GM12878 (cell line): ENCODE results near the gene CDC16. TPM values are rescaled to one million over a fixed set of nuclear protein-coding genes. Genes with fewer than 3 reads are reported as not detected.

ENCODE experiments used
- ATAC-seq: fragments of 200-7000 bp; cut with Tn5 transposase; 3 replicates; pipeline ENCODE4 v1.9.1; 2020; ENCODE audit warnings: mild to moderate bottlenecking, moderate library complexity
- BruUV-seq: library from RNA; stranded (reverse); fragments of 400-500 nt; replicated peaks from 2 replicates; lab custom pipeline; 2021; lab: Mats Ljungman, UMichigan
- CTCF ChIA-PET: fragments of 300-600 bp; sonication (Branson Sonifier 250); formaldehyde crosslinking; extraction: SDS; loops from one replicate; lab custom pipeline; 2021; ENCODE audit warnings: inconsistent platforms; lab: Yijun Ruan, JAX
- POLR2A ChIA-PET: fragments of 350-600 bp; formaldehyde crosslinking; extraction: SDS; loops from one replicate; lab custom pipeline; 2021; ENCODE audit warnings: inconsistent platforms; lab: Charles Lee
- RAD21 ChIA-PET: fragments of 300-600 bp; sonication (Branson Sonifier 250); formaldehyde crosslinking; loops from one replicate; lab custom pipeline; 2023; ENCODE audit warnings: antibody characterized with exemption; ENCODE audit not compliant: unreplicated experiment; lab: Charles Lee
- SMC1A ChIA-PET: fragments of 300-600 bp; sonication (Branson Sonifier 250); formaldehyde crosslinking; loops from one replicate; lab custom pipeline; 2023; ENCODE audit not compliant: unreplicated experiment, uncharacterized antibody; lab: Charles Lee
- DNase-seq: peaks from one replicate; pipeline ENCODE4 v3.0.0-alpha.2; 2011; ENCODE audit warnings: low read depth, low spot score
- FAIRE-seq: peaks from 3 replicates; lab custom pipeline; 2011; peaks lifted over from hg19 to GRCh38; lab: Jason Lieb, UNC
- H2AFZ ChIP-seq: 2 replicates; pipeline ENCODE4 v1.6.0; 2011; ENCODE audit warnings: low read depth, low read length, control low read depth; ENCODE audit not compliant: control insufficient read depth
- H3K27ac ChIP-seq: 2 replicates; pipeline ENCODE4 v1.5.1; 2011; ENCODE audit warnings: control low read depth; ENCODE audit not compliant: control insufficient read depth, insufficient read depth
- H3K27me3 ChIP-seq, 2 experiments: replicated peaks in 1 of 2; 2 replicates each; pipeline versions ENCODE4 v1.6.0 to v1.6.1; 2011; ENCODE audit warnings: low read length in 1 of 2; ENCODE audit not compliant: control insufficient read depth in 2 of 2, insufficient read depth in 2 of 2
- H3K36me3 ChIP-seq, 2 experiments: 2 replicates each; pipeline ENCODE4 v1.5.1; 2011; ENCODE audit warnings: low read length in 1 of 2; ENCODE audit not compliant: control insufficient read depth in 2 of 2, insufficient read depth in 2 of 2
- H3K4me1 ChIP-seq: 2 replicates; pipeline ENCODE4 v1.6.1; 2011; ENCODE audit warnings: mild to moderate bottlenecking, low read length, moderate library complexity, mixed read lengths; ENCODE audit not compliant: control insufficient read depth, insufficient read depth
- H3K4me2 ChIP-seq: 2 replicates; pipeline ENCODE4 v1.6.0; 2011; ENCODE audit warnings: control low read depth; ENCODE audit not compliant: control insufficient read depth, insufficient read depth
- H3K4me3 ChIP-seq: fragments of 200-600 bp; sonication (generic); 2 replicates; pipeline ENCODE4 v1.5.1; 2016
- H3K79me2 ChIP-seq: 2 replicates; pipeline ENCODE4 v1.6.0; 2011; ENCODE audit warnings: low read length; ENCODE audit not compliant: control insufficient read depth, insufficient read depth
- H3K9ac ChIP-seq: 2 replicates; pipeline ENCODE4 v1.8.0; 2011; ENCODE audit warnings: low read length, control low read depth, mixed read lengths; ENCODE audit not compliant: control insufficient read depth, insufficient read depth
- H3K9me3 ChIP-seq: replicated peaks from 3 replicates; pipeline ENCODE4 v1.5.1; 2011; ENCODE audit warnings: mild to moderate bottlenecking, low read length; ENCODE audit not compliant: control insufficient read depth, insufficient read depth
- H4K20me1 ChIP-seq: 2 replicates; pipeline ENCODE4 v1.6.0; 2011; ENCODE audit not compliant: control insufficient read depth, insufficient read depth
- CEBPB ChIP-seq, 2 experiments: fragments of 150-350 bp in 1 of 2; IDR thresholded peaks; 2 replicates each; pipeline ENCODE4 v1.6.1; 2012 to 2014; ENCODE audit warnings: low read depth in 2 of 2, low read length in 2 of 2, borderline replicate concordance in 1 of 2, inconsistent platforms in 1 of 2
- NR2F1 ChIP-seq: fragments of 450-650 bp; conservative IDR thresholded peaks from 2 replicates; pipeline ENCODE4 v1.6.1; 2017; ENCODE audit warnings: mild to moderate bottlenecking
- PAX5 ChIP-seq: IDR thresholded peaks from 2 replicates; pipeline ENCODE4 v1.6.1; 2011; ENCODE audit warnings: low read depth, low read length, borderline replicate concordance
- ZBED1 ChIP-seq: IDR thresholded peaks from 2 replicates; pipeline ENCODE4 v1.6.1; 2016; ENCODE audit warnings: borderline replicate concordance
- ZBTB11 ChIP-seq: fragments of 450-650 bp; formaldehyde crosslinking; IDR thresholded peaks from 2 replicates; pipeline ENCODE4 v1.5.0; 2022; ENCODE audit warnings: mild to moderate bottlenecking, missing genetic modification characterization
- WGBS: methylation state at CpG from one replicate; pipeline ENCODE4 v1.1.6; 2016; ENCODE audit warnings: low lambda C conversion rate; ENCODE audit not compliant: insufficient replicate concordance, insufficient coverage; ENCODE audit errors: missing lambda C conversion rate; 5-methylcytosine and 5-hydroxymethylcytosine counted together
- in situ Hi-C: fragments of 300-500 bp; cut with MboI; formaldehyde crosslinking; loops from 9 replicates; pipeline ENCODE4 v1.14.3; 2018; ENCODE audit warnings: mixed read lengths
- intact Hi-C: fragments of 100-400 bp; cut with micrococcal nuclease; formaldehyde crosslinking; loops from one replicate; pipeline ENCODE4 v1.14.2; 2022; ENCODE audit not compliant: unreplicated experiment
- polyA plus RNA-seq, 11 experiments: library from polyadenylated mRNA; depleted of rRNA in 4 of 11; unstranded in 6 of 11; stranded (reverse) in 5 of 11; fragments of >200 nt; fragmentation: Nextera tagmentation in 4 of 11; fragmentation: Illumina TruSeq in 1 of 11; extraction: Ambion mirVana in 4 of 11; extraction: Trizol in 1 of 11; gene quantifications; 1 replicate in 1 of 11; 2 replicates in 10 of 11; pipeline versions ENCODE4 v1.2.1 to v1.2.3, GENCODE V29; 2011 to 2016; ENCODE audit warnings: inconsistent platforms in 2 of 11, missing spikeins in 2 of 11, low read depth in 1 of 11
- total RNA-seq, 4 experiments: library from RNA; depleted of rRNA in 3 of 4; stranded (reverse); fragments of >200 nt in 3 of 4; fragmentation: Illumina TruSeq in 1 of 4; extraction: Trizol in 1 of 4; gene quantifications; 2 replicates each; pipeline versions ENCODE4 v1.2.1 to v1.2.3, GENCODE V29; 2013 to 2021

The CDC16 gene
- total and polyA plus RNA-seq, 10 of the 15 experiments (the other 5 are each of a cell fraction or from before 2014, with no cell fraction given), result 15.4 to 92.9 (median 31.4) TPM

- no peak overlapping the region for H3K4me2 ChIP-seq
- in situ Hi-C loops, result no loop called here
- ATAC-seq (no peak), DNase-seq (no peak), FAIRE-seq (no peak)
- H3K27me3 ChIP-seq, result no peaks in the 10 kb centered on the region; a peak in 1 of 4 replicates
- H3K9me3 ChIP-seq, result no peaks in the 10 kb centered on the region; the same call in 2 of the 3 replicates
- ChIA-PET POLR2A (no interaction called here), CTCF (interaction anchor here (0.8 to 2.2 kb wide), 3 partner anchors 9 to 11 kb away, joined by 3 to 9 read pairs (median 4); no protein-coding TSS in a partner anchor), SMC1A (interaction anchor here (0.8 to 1.2 kb wide), 3 partner anchors 12 to 66 kb away, joined by 3 to 4 read pairs (median 3); no protein-coding TSS in a partner anchor), RAD21 (no interaction called here)
- H2AFZ ChIP-seq, result no peak overlapping the region
- H3K36me3 ChIP-seq, result no peaks in the 10 kb centered on the region
- WGBS, result 62% methylated on average over 7 of the region's 7 CpGs
- no peak overlapping the region for H3K4me3 ChIP-seq
- H3K9ac ChIP-seq, result no peak overlapping the region
- H3K4me1 ChIP-seq, result no peaks in the 10 kb centered on the region
- no peak overlapping the region for H3K27ac ChIP-seq
- no peak for TF ChIP-seq ZBTB11
- no peak for TF ChIP-seq CEBPB (IDR thresholded peaks at IDR 0.05; ENCODE audit: borderline replicate concordance in 1 of 2, low read depth in 2 of 2, low read length in 2 of 2)
- no peak for TF ChIP-seq NR2F1
- TF ChIP-seq ZBED1, result no peak
- no peak for TF ChIP-seq PAX5
- H4K20me1 ChIP-seq, result no peaks in the 10 kb centered on the region
- intact Hi-C loops, result no loop called here
- no peaks in the 10 kb centered on the region for H3K79me2 ChIP-seq
- BruUV-seq, result no TSS peak
Measured at GRCh38 chr13:114213980-114214379, 20.7 kb upstream of the CDC16 start.
